ENCODE results near the gene GP5. TPM values are rescaled to one million over a fixed set of nuclear protein-coding genes. Genes with fewer than 3 reads are reported as not detected.

Gene GP5
- total and polyA plus RNA-seq, 2 experiments from 2014 or later = 0.83 TPM; not detected in 1

GRCh38 chr3:194367992-194368841 is 30.8 kb downstream of the GP5 start:
- H3K9me3 ChIP-seq (ENCODE audit: low read depth) = no peaks in the 10 kb centered on the region
- H3K27ac ChIP-seq = no peak overlapping the region
- peaks cover 10% of the 10 kb centered on the region for H3K4me1 ChIP-seq (ENCODE audit: low read depth)
- no peak for TF ChIP-seq CTCF (IDR thresholded peaks at IDR 0.05; ENCODE audit: low read depth, low read length)
- no peak overlapping the region for H3K4me3 ChIP-seq
- H3K36me3 ChIP-seq = no peaks in the 10 kb centered on the region
- peaks cover 10% of the 10 kb centered on the region for H3K27me3 ChIP-seq
- DNase-seq (ENCODE audit: low read depth in 1 of 2, low spot score in 1 of 2) = peak in 1 of 2 donors; percentile 27

GRCh38 chr3:194365978-194366490 is 33.0 kb downstream of the GP5 start:
- TF ChIP-seq CTCF (IDR thresholded peaks at IDR 0.05; ENCODE audit: low read depth, low read length) = no peak
- no peak for DNase-seq (ENCODE audit: low read depth in 1 of 2, low spot score in 1 of 2)
- peaks cover 10% of the 10 kb centered on the region for H3K27me3 ChIP-seq
- no peaks in the 10 kb centered on the region for H3K36me3 ChIP-seq
- no peak overlapping the region for H3K4me3 ChIP-seq
- H3K9me3 ChIP-seq (ENCODE audit: low read depth) = no peaks in the 10 kb centered on the region
- H3K27ac ChIP-seq = no peak overlapping the region
- H3K4me1 ChIP-seq (ENCODE audit: low read depth) = peaks cover 10% of the 10 kb centered on the region

- Histone ChIP-seq H3K4me3 (no peak overlapping the region), H3K4me1 (ENCODE audit: low read depth) (peaks cover 10% of the 10 kb centered on the region), H3K36me3 (no peaks in the 10 kb centered on the region), H3K27me3 (peaks cover 10% of the 10 kb centered on the region), H3K27ac (no peak overlapping the region), H3K9me3 (ENCODE audit: low read depth) (no peaks in the 10 kb centered on the region)
- TF ChIP-seq CTCF (IDR thresholded peaks at IDR 0.05; ENCODE audit: low read depth, low read length) = no peak
- no peak for DNase-seq (ENCODE audit: low read depth in 1 of 2, low spot score in 1 of 2)
Observed at GRCh38 chr3:194365526-194365925, 33.5 kb downstream of the GP5 start.

- H3K9me3 ChIP-seq (ENCODE audit: low read depth) = no peaks in the 10 kb centered on the region
Observed at GRCh38 chr3:194364652-194365434, 34.2 kb downstream of the GP5 start.

More at GRCh38 chr3:194364652-194365434, 34.2 kb downstream of the GP5 start:
- peaks cover 10% of the 10 kb centered on the region for H3K27me3 ChIP-seq
- peak; percentile 64 to 76 for DNase-seq (ENCODE audit: low read depth in 1 of 2, low spot score in 1 of 2)
- TF ChIP-seq CTCF (IDR thresholded peaks at IDR 0.05; ENCODE audit: low read depth, low read length) = no peak
- H3K27ac ChIP-seq = peak overlapping the region; percentile 7
- no peaks in the 10 kb centered on the region for H3K36me3 ChIP-seq
- H3K4me3 ChIP-seq = no peak overlapping the region
- peaks cover 10% of the 10 kb centered on the region for H3K4me1 ChIP-seq (ENCODE audit: low read depth)
